Bronchus fibroblast of lung (primary cell): ENCODE data around the gene OR51D1. TPM values are rescaled to one million over a fixed set of nuclear protein-coding genes. Genes with fewer than 3 reads are reported as not detected.

Source experiments
- total RNA-seq: library from RNA; depleted of rRNA; stranded (reverse); fragments of >200 nt; gene quantifications from 2 replicates; pipeline ENCODE4 v1.2.3, GENCODE V29; 2015

Gene OR51D1, protein sequence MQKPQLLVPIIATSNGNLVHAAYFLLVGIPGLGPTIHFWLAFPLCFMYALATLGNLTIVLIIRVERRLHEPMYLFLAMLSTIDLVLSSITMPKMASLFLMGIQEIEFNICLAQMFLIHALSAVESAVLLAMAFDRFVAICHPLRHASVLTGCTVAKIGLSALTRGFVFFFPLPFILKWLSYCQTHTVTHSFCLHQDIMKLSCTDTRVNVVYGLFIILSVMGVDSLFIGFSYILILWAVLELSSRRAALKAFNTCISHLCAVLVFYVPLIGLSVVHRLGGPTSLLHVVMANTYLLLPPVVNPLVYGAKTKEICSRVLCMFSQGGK
- total RNA-seq = not detected in 2 replicates

DNA sequence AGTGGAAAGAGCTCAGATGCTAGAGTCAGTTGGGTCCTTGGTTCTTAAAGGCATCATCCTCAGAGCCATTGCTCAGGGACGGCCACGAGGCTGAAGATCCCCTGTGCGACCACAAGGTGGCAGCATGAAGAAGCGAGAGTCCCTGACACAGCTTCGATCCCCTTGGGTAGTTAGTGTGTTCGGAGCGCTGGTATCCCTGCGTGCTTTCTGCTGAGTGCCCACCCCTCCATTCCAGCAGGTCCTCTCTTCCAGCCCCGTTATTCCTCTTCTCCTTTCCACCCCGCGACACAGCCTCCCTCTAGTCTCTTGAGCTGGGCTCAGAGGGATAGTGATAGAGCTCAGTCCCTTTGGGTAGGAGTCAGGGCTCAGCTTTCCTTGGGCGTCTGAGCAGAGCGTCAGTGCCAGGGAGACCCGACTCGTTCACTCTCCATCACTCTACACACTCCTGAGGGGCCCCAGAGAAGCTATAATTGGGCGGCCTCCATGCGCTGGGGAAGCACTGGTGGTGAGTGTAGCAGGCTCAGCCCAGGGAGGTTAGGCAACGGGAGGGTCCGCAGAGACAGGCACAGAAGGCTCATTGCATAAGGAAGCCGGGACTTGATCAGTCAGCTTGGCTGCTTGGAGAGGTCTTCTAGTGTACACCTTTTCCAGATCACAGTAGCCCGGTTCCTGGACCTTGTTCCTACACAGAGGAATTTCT is at the start of gene OR51D1:
Gene OR51D1 (plus strand): TSS at position 516 of the 700 bp plus-strand sequence. CDS start 2,314 bp downstream, outside the sequence.

DNA sequence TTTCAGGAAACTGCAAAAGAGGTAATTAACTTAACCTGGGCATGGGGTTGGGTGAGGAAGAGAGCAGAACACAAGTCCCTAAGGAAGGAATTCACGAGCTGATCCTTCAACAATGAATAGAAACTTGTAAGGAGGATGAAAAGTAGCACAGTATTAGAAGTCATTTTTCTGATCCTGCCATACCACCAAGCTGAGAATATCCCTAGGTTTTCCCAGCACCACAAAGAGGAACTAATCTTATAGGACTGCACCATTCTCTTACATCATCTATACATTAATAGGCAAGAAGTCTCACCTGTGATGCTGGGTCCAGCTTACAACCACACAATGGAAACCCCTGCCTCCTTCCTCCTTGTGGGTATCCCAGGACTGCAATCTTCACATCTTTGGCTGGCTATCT is 43.5 kb upstream of the OR51D1 start, which contains the start of gene OR52I1:
Gene OR52I1 (plus strand): TSS at position 301 of the 400 bp plus-strand sequence. CDS start 0 bp downstream, at position 301.

DNA sequence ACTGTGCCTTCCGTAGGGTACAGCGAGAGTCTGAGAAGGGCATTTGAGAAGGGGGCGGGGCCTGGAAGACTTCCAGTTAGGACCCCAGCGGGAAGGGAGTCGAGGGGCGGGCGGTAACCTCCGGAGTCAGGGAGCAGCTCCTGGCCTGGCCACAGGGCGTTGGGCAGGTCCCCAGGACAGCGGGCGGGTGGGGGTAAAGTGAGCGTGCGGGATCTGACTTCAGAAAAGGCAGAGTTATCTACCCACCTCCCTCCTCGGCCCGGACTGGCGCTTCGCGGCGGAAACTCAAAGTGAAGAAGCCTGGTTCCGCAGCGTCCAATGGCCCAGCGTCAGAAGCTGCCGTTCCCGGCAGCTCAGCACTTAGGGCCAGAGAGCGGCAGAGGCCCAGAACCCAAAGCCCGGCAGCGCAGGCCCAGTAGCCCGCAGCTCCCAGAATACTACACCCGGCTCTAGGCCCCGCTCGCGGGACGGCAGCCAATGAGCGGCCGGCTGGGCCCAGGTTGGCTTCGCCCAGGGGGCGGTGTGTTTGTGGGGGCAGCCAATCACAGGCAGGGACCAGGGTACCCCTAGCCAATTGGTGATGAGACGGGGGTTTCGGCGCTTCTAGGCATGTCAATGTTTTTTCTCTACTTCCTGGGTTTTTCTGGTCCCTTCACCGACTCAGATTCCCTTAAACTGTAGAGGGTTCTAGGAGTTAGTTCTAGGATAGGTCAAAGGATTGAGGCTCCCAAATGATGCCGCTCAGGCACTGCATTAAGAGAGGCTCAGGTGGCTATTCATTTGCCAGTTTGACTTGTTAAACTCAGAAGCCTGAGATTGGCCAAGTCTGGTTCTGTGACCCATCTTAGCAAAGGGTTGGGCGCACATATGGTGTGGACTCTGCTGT is 29.3 kb upstream of the OR51D1 start, which contains the start of gene TRIM68:
Gene TRIM68 (minus strand): TSS at position 451 of the 886 bp plus-strand sequence. CDS start 2,727 bp downstream, outside the sequence.

GRCh38 chr11:4643682-4644081 is 6.4 kb downstream of the OR51D1 start, which contains the start of gene OR51E1:
TSS of gene OR51E1 (plus strand) at chr11:4643982. CDS start at chr11:4652527, 8,545 bp downstream.

Other genes starting within 250 kb of the OR51D1 start
- 11.0 and 11.3 TPM in 2 replicates for gene TRIM21, start 243.8 kb upstream of the OR51D1 start, total RNA-seq
- not detected in 2 replicates for gene OR52K2, start 188.2 kb upstream of the OR51D1 start, total RNA-seq
- not detected in 2 replicates for gene OR52K1, start 154.8 kb upstream of the OR51D1 start, total RNA-seq
- not detected in 2 replicates for gene OR52M1, start 92.3 kb upstream of the OR51D1 start, total RNA-seq
- not detected in 2 replicates for gene OR52I2, start 55.7 kb upstream of the OR51D1 start, total RNA-seq
- not detected in 2 replicates for gene OR52I1, start 43.4 kb upstream of the OR51D1 start, total RNA-seq
- 8.9 TPM in 2 replicates for gene TRIM68, start 29.2 kb upstream of the OR51D1 start, total RNA-seq
- gene OR51E1, start 6.5 kb downstream of the OR51D1 start, total RNA-seq = not detected in 2 replicates
- not detected in 2 replicates for gene OR51E2, start 60.4 kb downstream of the OR51D1 start, total RNA-seq
- gene MMP26, start 67.3 kb downstream of the OR51D1 start, total RNA-seq = not detected in 2 replicates
- not detected in 2 replicates for gene OR51F1, start 132.5 kb downstream of the OR51D1 start, total RNA-seq
- not detected in 2 replicates for gene OR52R1, start 166.9 kb downstream of the OR51D1 start, total RNA-seq
- not detected in 2 replicates for gene OR51F2, start 183.8 kb downstream of the OR51D1 start, total RNA-seq
- gene OR51S1, start 211.7 kb downstream of the OR51D1 start, total RNA-seq = not detected in 2 replicates
- not detected in 2 replicates for gene OR51T1, start 244.4 kb downstream of the OR51D1 start, total RNA-seq